Measurements from ENCODE around the gene ATG101. TPM values are rescaled to one million over a fixed set of nuclear protein-coding genes. Genes with fewer than 3 reads are reported as not detected.

The ATG101 gene
- total and polyA plus RNA-seq, 2 of the 8 experiments (the other 6 are each of a cell fraction or from before 2014, with no cell fraction given), result 49.8 to 55.9 TPM

GRCh38 chr12:52063981-52064649 lies 5.7 kb upstream of the ATG101 start:
- TF ChIP-seq RFX5 (IDR thresholded peaks at IDR 0.05; ENCODE audit: borderline replicate concordance, low read depth, low read length) (no peak), TCF12 (IDR thresholded peaks at IDR 0.05; ENCODE audit: low read depth, low read length) (no peak)
- Histone ChIP-seq H3K27me3 (replicated peaks in 1 of 4; ENCODE audit: control insufficient read depth in 3 of 4, extremely low read depth in 1 of 4, insufficient read depth in 3 of 4, low read length in 3 of 4) (peaks cover 0 to 2% (median 0%) of the 10 kb centered on the region in 4 experiments; a peak in 2 of 7 replicates), H3K4ac (replicated peaks; ENCODE audit: insufficient read length, low read depth, low read length) (no peak overlapping the region), H2BK15ac (ENCODE audit: low read length) (no peak overlapping the region), H2AK5ac (ENCODE audit: low read depth, low read length) (0 out of 2 replicates have a peak overlapping the region, but pooled peaks have one; percentile 24), H2BK12ac (ENCODE audit: low read depth, low read length) (0 out of 2 replicates have a peak overlapping the region, but pooled peaks have one; percentile 27), H3K23ac (ENCODE audit: insufficient read length) (no peak overlapping the region), H3K18ac (ENCODE audit: extremely low read depth, low read length) (no peak overlapping the region), H3K79me2 (ENCODE audit: control insufficient read depth in 1 of 2, insufficient read depth in 2 of 2, low read length in 2 of 2) (no peaks in the 10 kb centered on the region), H3K23me2 (ENCODE audit: low read depth, low read length) (peaks cover 2% of the 10 kb centered on the region), H4K20me1 (replicated peaks in 1 of 2; ENCODE audit: control insufficient read depth in 1 of 2, insufficient read depth in 2 of 2, low read length in 2 of 2) (no peaks in the 10 kb centered on the region), H3K9me3 (ENCODE audit: insufficient read depth in 2 of 2, low read depth in 1 of 2, low read length in 1 of 2) (no peaks in the 10 kb centered on the region; a peak in 1 of 4 replicates), H4K8ac (ENCODE audit: extremely low read depth, insufficient read depth, low read length) (peak overlapping the region; percentile 78; the same call in 1 of the 2 replicates), H3K4me2 (ENCODE audit: insufficient read depth in 1 of 2, low read depth in 2 of 2, low read length in 2 of 2) (no peak overlapping the region), H3K9ac (replicated peaks in 1 of 4; ENCODE audit: extremely low read depth in 1 of 4, low read depth in 3 of 4, low read length in 3 of 4) (no peak overlapping the region), H3K4me1 (replicated peaks in 1 of 4; ENCODE audit: control insufficient read depth in 3 of 4, insufficient read depth in 4 of 4, low read length in 3 of 4) (peaks cover 0 to 2% (median 0%) of the 10 kb centered on the region in 4 experiments; a peak in 3 of 7 replicates), H3K27ac (ENCODE audit: low read depth, low read length) (no peak overlapping the region), H3K4me3 (ENCODE audit: extremely low read depth in 1 of 4, insufficient read depth in 2 of 4, low read depth in 3 of 4, low read length in 4 of 4) (no peak overlapping the region), H3K14ac (ENCODE audit: insufficient read length) (no peak overlapping the region), H2AFZ (ENCODE audit: low read length) (no peak overlapping the region), H4K5ac (ENCODE audit: insufficient read length, low read depth, low read length) (no peak overlapping the region), H3K56ac (replicated peaks; ENCODE audit: insufficient read length, low read depth, low read length) (no peak overlapping the region), H2BK20ac (ENCODE audit: low read length) (no peak overlapping the region), H3K79me1 (ENCODE audit: low read depth, low read length) (no peaks in the 10 kb centered on the region), H4K91ac (replicated peaks; ENCODE audit: insufficient read length, low read length) (no peak overlapping the region), H3K36me3 (ENCODE audit: control insufficient read depth in 2 of 4, insufficient read depth in 4 of 4, low read length in 3 of 4) (0 out of 8 replicates have a peak, but pooled peaks cover 0 to under 1% (median 0%) of the 10 kb centered on the region in 4 experiments), H2BK120ac (replicated peaks; ENCODE audit: low read depth, low read length) (no peak overlapping the region), H2BK5ac (ENCODE audit: low read depth, low read length) (no peak overlapping the region)
- POLR2A ChIA-PET (ENCODE audit: partially characterized antibody), result interaction anchor here (0.6 to 2.3 kb wide), 4 partner anchors 13 to 33 kb away, joined by 3 to 14 read pairs (median 10); partner anchors contain the start of genes NR4A1 and SMIM41
- DNase-seq (ENCODE audit: low read depth in 1 of 2, low spot score in 2 of 2) (no peak), FAIRE-seq (no peak)
- CTCF ChIA-PET (ENCODE audit: partially characterized antibody), result interaction anchor here (0.6 to 34.1 kb wide), 9 partner anchors 9 to 149 kb away, joined by 3 to 1022 read pairs (median 4); partner anchors contain the start of gene SMIM41
- WGBS, 2 experiments (ENCODE audit: extremely low coverage in 1 of 2, insufficient coverage in 1 of 2, insufficient read length in 1 of 2, insufficient replicate concordance in 2 of 2, low coverage in 1 of 2, low lambda C conversion rate in 2 of 2, missing lambda C conversion rate in 1 of 2), result 81% methylated on average over 12 of the region's 12 CpGs; no CpG with 5 or more reads in 1 of the 2 experiments

Data from H1 (cell line).